CD14-positive monocyte (primary cell): ENCODE measurements around the gene CSF2RB. TPM values are rescaled to one million over a fixed set of nuclear protein-coding genes. Genes with fewer than 3 reads are reported as not detected.

ENCODE experiments used
- DNase-seq, 3 donors: peaks; one replicate each; pipeline ENCODE4 v3.0.0-alpha.2; 2011 to 2022
- H2AFZ ChIP-seq: 2 replicates; pipeline ENCODE4 v1.6.0; 2012; ENCODE audit warnings: mild to moderate bottlenecking, low read depth, low read length, inconsistent platforms; ENCODE audit not compliant: insufficient read depth, poor library complexity, severe bottlenecking
- H3K27ac ChIP-seq, 2 donors: 1 replicate in 1 of 2; 2 replicates in 1 of 2; pipeline ENCODE4 v1.5.1; 2012 to 2013; ENCODE audit warnings: low read length in 2 of 2, control low read depth in 1 of 2, inconsistent platforms in 1 of 2, low read depth in 1 of 2, mild to moderate bottlenecking in 1 of 2
- H3K27me3 ChIP-seq, 2 donors: one replicate each; pipeline versions ENCODE4 v1.6.0 to v1.6.1; 2011 to 2013; ENCODE audit warnings: low read length in 2 of 2; ENCODE audit not compliant: control insufficient read depth in 2 of 2, insufficient read depth in 2 of 2
- H3K36me3 ChIP-seq, 2 donors: replicated peaks in 1 of 2; 1 replicate in 1 of 2; 2 replicates in 1 of 2; pipeline versions ENCODE4 v1.5.1 to v1.6.1; 2012 to 2013; ENCODE audit warnings: low read length in 2 of 2, control low read depth in 1 of 2, inconsistent platforms in 1 of 2, mild to moderate bottlenecking in 1 of 2; ENCODE audit not compliant: insufficient read depth in 2 of 2, control insufficient read depth in 1 of 2
- H3K4me1 ChIP-seq, 2 donors: 1 replicate in 1 of 2; 2 replicates in 1 of 2; pipeline versions ENCODE4 v1.5.1 to v1.6.1; 2012 to 2013; ENCODE audit warnings: low read length in 2 of 2, control low read depth in 1 of 2, inconsistent platforms in 1 of 2, mild to moderate bottlenecking in 1 of 2, moderate library complexity in 1 of 2; ENCODE audit not compliant: insufficient read depth in 2 of 2, control insufficient read depth in 1 of 2
- H3K4me2 ChIP-seq: replicated peaks from 2 replicates; pipeline ENCODE3; 2012; ENCODE audit warnings: low read length, moderate library complexity, mild to moderate bottlenecking; ENCODE audit not compliant: poor library complexity, severe bottlenecking; ENCODE audit errors: extremely low read depth
- H3K4me3 ChIP-seq, 3 experiments: fragments of 200-600 bp in 1 of 3; sonication (generic) in 1 of 3; replicated peaks in 1 of 3; 1 replicate in 2 of 3; 2 replicates in 1 of 3; pipeline ENCODE4 v1.5.1; 2011 to 2013; ENCODE audit warnings: low read length in 3 of 3, mild to moderate bottlenecking in 3 of 3, control low read depth in 2 of 3, low read depth in 2 of 3, inconsistent platforms in 1 of 3, moderate library complexity in 1 of 3
- H3K79me2 ChIP-seq: 2 replicates; pipeline ENCODE4 v1.6.0; 2012; ENCODE audit warnings: mild to moderate bottlenecking, control low read depth, inconsistent platforms, low read length, moderate library complexity; ENCODE audit not compliant: insufficient read depth
- H3K9ac ChIP-seq: 2 replicates; pipeline ENCODE4 v1.6.0; 2017; ENCODE audit warnings: low read length, mild to moderate bottlenecking; ENCODE audit not compliant: insufficient read depth, poor library complexity, severe bottlenecking
- H3K9me3 ChIP-seq, 2 donors: replicated peaks in 1 of 2; 1 replicate in 1 of 2; 2 replicates in 1 of 2; pipeline versions ENCODE4 v1.5.1 to v1.6.1; 2012 to 2013; ENCODE audit warnings: low read length in 2 of 2, control low read depth in 1 of 2; ENCODE audit not compliant: control insufficient read depth in 1 of 2, insufficient read depth in 1 of 2
- H4K20me1 ChIP-seq: 2 replicates; pipeline ENCODE4 v1.6.0; 2012; ENCODE audit warnings: mild to moderate bottlenecking, low read length, control low read depth, moderate library complexity; ENCODE audit not compliant: insufficient read depth
- H3K27ac Mint-ChIP-seq, 7 donors: one replicate each; pipeline ENCODE4 v1.8.0; 2020; ENCODE audit warnings: mild to moderate bottlenecking in 7 of 7, mixed read lengths in 7 of 7, moderate library complexity in 6 of 7, inconsistent platforms in 2 of 7
- H3K27me3 Mint-ChIP-seq, 3 donors: one replicate each; pipeline ENCODE4 v1.8.0; 2021 to 2022; ENCODE audit warnings: low read depth in 3 of 3, mild to moderate bottlenecking in 3 of 3, mixed read lengths in 3 of 3, moderate library complexity in 3 of 3, inconsistent platforms in 1 of 3
- H3K36me3 Mint-ChIP-seq, 2 donors: one replicate each; pipeline ENCODE4 v1.8.0; 2020; ENCODE audit warnings: mixed read lengths in 2 of 2, inconsistent platforms in 1 of 2, mild to moderate bottlenecking in 1 of 2
- H3K4me1 Mint-ChIP-seq: one replicate; pipeline ENCODE4 v1.8.0; 2020; ENCODE audit warnings: mild to moderate bottlenecking, mixed read lengths
- H3K4me3 Mint-ChIP-seq, 2 donors: one replicate each; pipeline ENCODE4 v1.8.0; 2020; ENCODE audit warnings: mild to moderate bottlenecking in 2 of 2, mixed read lengths in 2 of 2, moderate library complexity in 1 of 2
- H3K9me3 Mint-ChIP-seq, 7 donors: one replicate each; pipeline ENCODE4 v1.8.0; 2020 to 2022; ENCODE audit warnings: mixed read lengths in 7 of 7, mild to moderate bottlenecking in 6 of 7, moderate library complexity in 6 of 7, inconsistent platforms in 2 of 7
- CTCF ChIP-seq: fragments of 200-600 bp; IDR thresholded peaks from one replicate; pipeline ENCODE4 v1.8.0; 2022; ENCODE audit warnings: antibody characterized with exemption, mild to moderate bottlenecking
- WGBS: methylation state at CpG from one replicate; pipeline ENCODE4 v1.1.5; 2013; ENCODE audit warnings: missing lambda C conversion rate; ENCODE audit not compliant: insufficient coverage; 5-methylcytosine and 5-hydroxymethylcytosine counted together
- intact Hi-C, 2 donors: fragments of 100-400 bp; cut with micrococcal nuclease; formaldehyde crosslinking; loops; one replicate each; pipeline versions ENCODE4 v1.15.0 to v1.15.1; 2023
- polyA plus RNA-seq, 3 donors: library from polyadenylated mRNA; depleted of rRNA in 1 of 3; unstranded in 2 of 3; stranded (reverse) in 1 of 3; fragments of 300-500 nt in 2 of 3; fragments of >200 nt in 1 of 3; fragmentation: Illumina TruSeq in 2 of 3; gene quantifications; 1 replicate in 2 of 3; 2 replicates in 1 of 3; pipeline ENCODE4 v1.2.3, GENCODE V29; 2012 to 2021

The CSF2RB gene
- polyA plus RNA-seq, 3 donors: 29.9 to 91.1 (median 52.7) TPM

- peaks cover 17% of the 10 kb centered on the region for H3K4me1 Mint-ChIP-seq
- intact Hi-C loops: no loop called here
- Histone ChIP-seq H3K27ac (peak overlapping the region in 1 of 2 donors; percentile 70), H3K9ac (no peak overlapping the region), H4K20me1 (peaks cover 51% of the 10 kb centered on the region), H3K4me1 (peaks cover 19 to 21% of the 10 kb centered on the region in 2 donors), H3K36me3 (peaks cover 69 to 81% of the 10 kb centered on the region in 2 donors), H3K27me3 (no peaks in the 10 kb centered on the region), H3K79me2 (no peaks in the 10 kb centered on the region), H3K4me3 (no peak overlapping the region), H3K4me2 (no peak overlapping the region), H3K9me3 (no peaks in the 10 kb centered on the region), H2AFZ (no peak overlapping the region)
- no peak for TF ChIP-seq CTCF
- DNase-seq: no peak
- peak overlapping the region in 2 of 7 donors; percentile 40 to 71 for H3K27ac Mint-ChIP-seq
- 93% methylated on average over 1 of the region's 3 CpGs for WGBS
- no peak overlapping the region for H3K4me3 Mint-ChIP-seq
- no peaks in the 10 kb centered on the region for H3K27me3 Mint-ChIP-seq
- H3K36me3 Mint-ChIP-seq: peaks cover 68 to 81% of the 10 kb centered on the region in 2 donors
- peaks cover 0 to 1% (median 0%) of the 10 kb centered on the region in 7 donors for H3K9me3 Mint-ChIP-seq
Measured at GRCh38 chr22:36935694-36936093, 22.3 kb downstream of the CSF2RB start.

DNA sequence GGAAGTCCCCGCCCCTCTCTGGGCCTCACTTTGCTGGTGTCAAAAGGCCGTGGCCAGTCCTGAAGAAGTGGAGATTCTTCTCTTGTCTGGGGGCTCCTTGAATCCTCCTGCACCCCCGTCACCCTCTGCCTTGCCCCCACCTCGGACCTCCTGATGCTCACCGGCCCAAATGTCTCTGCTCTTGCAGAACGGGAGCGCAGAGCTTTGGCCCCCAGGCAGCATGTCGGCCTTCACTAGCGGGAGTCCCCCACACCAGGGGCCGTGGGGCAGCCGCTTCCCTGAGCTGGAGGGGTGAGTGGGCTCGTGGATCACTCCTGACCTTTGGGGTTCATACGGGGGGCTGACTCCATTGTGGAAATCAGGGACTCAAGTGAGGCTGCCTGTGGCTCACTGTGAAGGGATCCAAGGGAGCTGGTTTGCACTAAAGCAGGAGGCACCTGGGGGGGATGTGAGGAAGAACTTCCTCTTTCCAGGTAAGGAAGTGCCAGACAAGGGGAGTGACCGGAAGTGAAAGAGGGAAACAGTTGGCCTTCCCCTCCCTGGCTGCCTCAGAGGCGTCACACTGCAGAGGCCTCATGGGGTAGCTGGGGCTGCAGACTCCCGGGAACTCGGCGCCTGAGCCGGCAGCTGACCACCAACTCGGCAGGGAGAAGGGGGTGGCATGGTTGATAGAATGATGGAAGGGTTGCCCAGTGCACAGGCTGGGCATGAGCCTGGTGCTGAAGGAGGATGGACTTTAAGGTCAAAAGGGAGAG lies 23.1 kb downstream of the CSF2RB start:
- H3K4me2 ChIP-seq: peak overlapping the region; percentile 59
- peak overlapping the region; percentile 47 to 91 (median 84) for H3K27ac Mint-ChIP-seq
- H3K9ac ChIP-seq: peak overlapping the region; percentile 41
- H3K9me3 Mint-ChIP-seq: peaks cover 0 to 1% (median 0%) of the 10 kb centered on the region in 7 donors
- peak; percentile 35 to 73 (median 39) for DNase-seq
- H3K27me3 ChIP-seq: no peaks in the 10 kb centered on the region
- no peaks in the 10 kb centered on the region for H3K79me2 ChIP-seq
- H3K4me1 ChIP-seq: peaks cover 19 to 21% of the 10 kb centered on the region in 2 donors
- intact Hi-C loops: no loop called here
- H3K4me3 ChIP-seq: peak overlapping the region in 1 of 3 experiments; percentile 54
- H3K4me1 Mint-ChIP-seq: peaks cover 17% of the 10 kb centered on the region
- H2AFZ ChIP-seq: no peak overlapping the region
- H4K20me1 ChIP-seq: peaks cover 43% of the 10 kb centered on the region
- H3K27me3 Mint-ChIP-seq: peaks cover 0 to 1% (median 0%) of the 10 kb centered on the region in 3 donors
- H3K27ac ChIP-seq: peak overlapping the region; percentile 16 to 70
- H3K4me3 Mint-ChIP-seq: peak overlapping the region; percentile 18 to 93
- no peaks in the 10 kb centered on the region for H3K9me3 ChIP-seq
- 67% methylated on average over 16 of the region's 20 CpGs for WGBS
- H3K36me3 Mint-ChIP-seq: peaks cover 60 to 73% of the 10 kb centered on the region in 2 donors
- TF ChIP-seq CTCF: no peak
- peaks cover 62 to 73% of the 10 kb centered on the region in 2 donors for H3K36me3 ChIP-seq
